HepG2 (cell line): ENCODE results near the gene SREBF1.

Experiments
- DNMT1 ChIP-seq: sonication (generic); formaldehyde crosslinking; IDR thresholded peaks from 2 replicates; pipeline ENCODE4 v1.5.1; 2020; ENCODE audit warnings: mild to moderate bottlenecking, missing genetic modification reagents
- EZH2 ChIP-seq: conservative IDR thresholded peaks from 2 replicates; pipeline ENCODE4 v1.6.1; 2012; ENCODE audit warnings: mild to moderate bottlenecking, low read depth, low read length, moderate library complexity
- FOSL2 ChIP-seq: sonication (generic); formaldehyde crosslinking; IDR thresholded peaks from 2 replicates; pipeline ENCODE4 v1.4.0; 2020; ENCODE audit warnings: missing genetic modification reagents
- GABPA ChIP-seq, 2 experiments: IDR thresholded peaks; 2 replicates each; pipeline ENCODE4 v1.6.1; 2011 to 2016; ENCODE audit warnings: low read depth in 2 of 2, low read length in 1 of 2, missing biosample characterization in 1 of 2, missing genetic modification characterization in 1 of 2
- POGZ ChIP-seq: sonication (generic); formaldehyde crosslinking; IDR thresholded peaks from 2 replicates; pipeline ENCODE4 v1.4.0; 2020; ENCODE audit warnings: mild to moderate bottlenecking, missing genetic modification reagents
- SIN3A ChIP-seq: IDR thresholded peaks from 2 replicates; pipeline ENCODE4 v1.6.1; 2011; ENCODE audit warnings: low read depth, mild to moderate bottlenecking, control low read depth, low read length, borderline replicate concordance
- SMAD9 ChIP-seq: sonication (generic); formaldehyde crosslinking; IDR thresholded peaks from 2 replicates; pipeline ENCODE4 v1.5.1; 2020; ENCODE audit warnings: mild to moderate bottlenecking, missing genetic modification reagents
- TF ChIP-seq, protein P1 (sequence below): sonication (generic); formaldehyde crosslinking; IDR thresholded peaks from 2 replicates; pipeline ENCODE4 v1.5.0; 2020; ENCODE audit warnings: mild to moderate bottlenecking, missing genetic modification reagents, moderate library complexity
- TF ChIP-seq, protein P2 (sequence below): sonication (generic); formaldehyde crosslinking; IDR thresholded peaks from 2 replicates; pipeline ENCODE4 v1.9.0; 2021; ENCODE audit warnings: mild to moderate bottlenecking, missing genetic modification reagents

DNA sequence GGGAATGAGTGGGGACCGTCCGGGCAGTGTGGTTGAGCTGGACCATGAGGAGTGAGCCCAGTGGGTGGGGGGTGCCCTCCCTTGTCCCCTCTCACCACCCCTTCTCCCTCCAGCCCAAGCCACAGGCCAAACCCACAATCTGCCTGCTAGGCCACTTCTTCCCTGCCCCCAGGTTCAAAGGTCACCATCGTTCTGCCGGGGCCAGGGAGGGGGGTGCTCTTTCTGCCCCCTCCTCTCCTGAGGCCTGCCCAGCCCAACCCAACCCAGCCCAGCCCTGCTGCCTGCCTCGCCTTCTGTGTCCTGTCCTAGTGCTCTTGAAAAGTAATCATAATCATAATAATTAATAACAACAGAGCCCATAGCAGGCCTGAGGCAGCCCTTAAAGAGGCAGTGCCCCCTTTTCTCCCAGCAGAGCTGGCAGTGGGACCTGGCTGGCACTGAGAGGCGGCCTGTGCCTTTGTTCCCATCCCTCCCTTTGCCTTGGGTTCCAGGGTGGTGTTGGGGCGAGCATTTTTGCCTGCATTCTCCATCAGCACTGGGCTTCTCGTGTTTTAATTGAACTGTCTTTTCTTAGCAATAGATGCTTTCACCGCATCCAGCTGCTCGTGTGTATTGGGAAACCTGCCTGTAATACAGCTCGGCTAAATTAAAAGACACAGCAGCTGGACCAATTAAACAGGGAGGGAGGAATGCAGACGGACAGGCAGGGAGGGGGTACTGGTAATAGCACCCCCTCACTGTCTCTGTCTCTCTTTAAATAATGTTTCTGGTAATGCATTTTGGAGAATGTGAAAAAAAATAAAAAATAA is 46.8 kb downstream of the SREBF1 start:
- TF ChIP-seq SMAD9 (no peak), POGZ (CRISPR knock-in tag) (no peak), DNMT1 (CRISPR knock-in tag) (no peak), GABPA (IDR thresholded peaks at IDR 0.05; ENCODE audit: low read depth, low read length) (no peak), GABPA (CRISPR knock-in tag; IDR thresholded peaks at IDR 0.05; ENCODE audit: low read depth) (no peak), EZH2 (no peak), SIN3A (no peak), FOSL2 (CRISPR knock-in tag) (no peak)
- TF ChIP-seq, protein P1, sequence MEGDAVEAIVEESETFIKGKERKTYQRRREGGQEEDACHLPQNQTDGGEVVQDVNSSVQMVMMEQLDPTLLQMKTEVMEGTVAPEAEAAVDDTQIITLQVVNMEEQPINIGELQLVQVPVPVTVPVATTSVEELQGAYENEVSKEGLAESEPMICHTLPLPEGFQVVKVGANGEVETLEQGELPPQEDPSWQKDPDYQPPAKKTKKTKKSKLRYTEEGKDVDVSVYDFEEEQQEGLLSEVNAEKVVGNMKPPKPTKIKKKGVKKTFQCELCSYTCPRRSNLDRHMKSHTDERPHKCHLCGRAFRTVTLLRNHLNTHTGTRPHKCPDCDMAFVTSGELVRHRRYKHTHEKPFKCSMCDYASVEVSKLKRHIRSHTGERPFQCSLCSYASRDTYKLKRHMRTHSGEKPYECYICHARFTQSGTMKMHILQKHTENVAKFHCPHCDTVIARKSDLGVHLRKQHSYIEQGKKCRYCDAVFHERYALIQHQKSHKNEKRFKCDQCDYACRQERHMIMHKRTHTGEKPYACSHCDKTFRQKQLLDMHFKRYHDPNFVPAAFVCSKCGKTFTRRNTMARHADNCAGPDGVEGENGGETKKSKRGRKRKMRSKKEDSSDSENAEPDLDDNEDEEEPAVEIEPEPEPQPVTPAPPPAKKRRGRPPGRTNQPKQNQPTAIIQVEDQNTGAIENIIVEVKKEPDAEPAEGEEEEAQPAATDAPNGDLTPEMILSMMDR (CRISPR knock-in tag): no peak
- TF ChIP-seq, protein P2, sequence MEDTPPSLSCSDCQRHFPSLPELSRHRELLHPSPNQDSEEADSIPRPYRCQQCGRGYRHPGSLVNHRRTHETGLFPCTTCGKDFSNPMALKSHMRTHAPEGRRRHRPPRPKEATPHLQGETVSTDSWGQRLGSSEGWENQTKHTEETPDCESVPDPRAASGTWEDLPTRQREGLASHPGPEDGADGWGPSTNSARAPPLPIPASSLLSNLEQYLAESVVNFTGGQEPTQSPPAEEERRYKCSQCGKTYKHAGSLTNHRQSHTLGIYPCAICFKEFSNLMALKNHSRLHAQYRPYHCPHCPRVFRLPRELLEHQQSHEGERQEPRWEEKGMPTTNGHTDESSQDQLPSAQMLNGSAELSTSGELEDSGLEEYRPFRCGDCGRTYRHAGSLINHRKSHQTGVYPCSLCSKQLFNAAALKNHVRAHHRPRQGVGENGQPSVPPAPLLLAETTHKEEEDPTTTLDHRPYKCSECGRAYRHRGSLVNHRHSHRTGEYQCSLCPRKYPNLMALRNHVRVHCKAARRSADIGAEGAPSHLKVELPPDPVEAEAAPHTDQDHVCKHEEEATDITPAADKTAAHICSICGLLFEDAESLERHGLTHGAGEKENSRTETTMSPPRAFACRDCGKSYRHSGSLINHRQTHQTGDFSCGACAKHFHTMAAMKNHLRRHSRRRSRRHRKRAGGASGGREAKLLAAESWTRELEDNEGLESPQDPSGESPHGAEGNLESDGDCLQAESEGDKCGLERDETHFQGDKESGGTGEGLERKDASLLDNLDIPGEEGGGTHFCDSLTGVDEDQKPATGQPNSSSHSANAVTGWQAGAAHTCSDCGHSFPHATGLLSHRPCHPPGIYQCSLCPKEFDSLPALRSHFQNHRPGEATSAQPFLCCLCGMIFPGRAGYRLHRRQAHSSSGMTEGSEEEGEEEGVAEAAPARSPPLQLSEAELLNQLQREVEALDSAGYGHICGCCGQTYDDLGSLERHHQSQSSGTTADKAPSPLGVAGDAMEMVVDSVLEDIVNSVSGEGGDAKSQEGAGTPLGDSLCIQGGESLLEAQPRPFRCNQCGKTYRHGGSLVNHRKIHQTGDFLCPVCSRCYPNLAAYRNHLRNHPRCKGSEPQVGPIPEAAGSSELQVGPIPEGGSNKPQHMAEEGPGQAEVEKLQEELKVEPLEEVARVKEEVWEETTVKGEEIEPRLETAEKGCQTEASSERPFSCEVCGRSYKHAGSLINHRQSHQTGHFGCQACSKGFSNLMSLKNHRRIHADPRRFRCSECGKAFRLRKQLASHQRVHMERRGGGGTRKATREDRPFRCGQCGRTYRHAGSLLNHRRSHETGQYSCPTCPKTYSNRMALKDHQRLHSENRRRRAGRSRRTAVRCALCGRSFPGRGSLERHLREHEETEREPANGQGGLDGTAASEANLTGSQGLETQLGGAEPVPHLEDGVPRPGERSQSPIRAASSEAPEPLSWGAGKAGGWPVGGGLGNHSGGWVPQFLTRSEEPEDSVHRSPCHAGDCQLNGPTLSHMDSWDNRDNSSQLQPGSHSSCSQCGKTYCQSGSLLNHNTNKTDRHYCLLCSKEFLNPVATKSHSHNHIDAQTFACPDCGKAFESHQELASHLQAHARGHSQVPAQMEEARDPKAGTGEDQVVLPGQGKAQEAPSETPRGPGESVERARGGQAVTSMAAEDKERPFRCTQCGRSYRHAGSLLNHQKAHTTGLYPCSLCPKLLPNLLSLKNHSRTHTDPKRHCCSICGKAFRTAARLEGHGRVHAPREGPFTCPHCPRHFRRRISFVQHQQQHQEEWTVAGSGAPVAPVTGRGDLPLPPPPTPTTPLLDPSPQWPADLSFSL (CRISPR knock-in tag): no peak
